MCF 10A (cell line): Measurements from ENCODE around the gene DLEC1. TPM values are rescaled to one million over a fixed set of nuclear protein-coding genes. Genes with fewer than 3 reads are reported as not detected.

ENCODE experiments used
- BruUV-seq: library from RNA; stranded (reverse); fragments of 400-500 nt; replicated peaks from 2 replicates; lab custom pipeline; 2021; lab: Mats Ljungman, UMichigan
- CTCF ChIA-PET: fragments of 300-600 bp; sonication (Branson Sonifier 250); formaldehyde crosslinking; extraction: SDS; loops from one replicate; lab custom pipeline; 2021; ENCODE audit warnings: antibody characterized with exemption, inconsistent platforms; lab: Yijun Ruan, JAX
- POLR2A ChIA-PET: fragments of 300-600, 350-650 bp; sonication (Branson Sonifier 250); formaldehyde crosslinking; extraction: SDS; loops from one replicate; lab custom pipeline; 2020; ENCODE audit warnings: antibody characterized with exemption, inconsistent platforms; lab: Yijun Ruan, JAX
- DNase-seq: peaks from one replicate; pipeline ENCODE4 v3.0.0-alpha.2; 2018; ENCODE audit not compliant: unreplicated experiment
- H3K27ac Mint-ChIP-seq: one replicate; pipeline ENCODE4 v1.8.0; 2022; ENCODE audit warnings: mild to moderate bottlenecking, low read depth, mixed read lengths; ENCODE audit not compliant: unreplicated experiment
- H3K27me3 Mint-ChIP-seq: one replicate; pipeline ENCODE4 v1.8.0; 2022; ENCODE audit warnings: mixed read lengths; ENCODE audit not compliant: insufficient read depth, unreplicated experiment
- H3K36me3 Mint-ChIP-seq: one replicate; pipeline ENCODE4 v1.8.0; 2022; ENCODE audit warnings: mild to moderate bottlenecking, moderate library complexity, mixed read lengths; ENCODE audit not compliant: insufficient read depth, unreplicated experiment
- H3K4me1 Mint-ChIP-seq: one replicate; pipeline ENCODE4 v1.8.0; 2022; ENCODE audit warnings: mixed read lengths; ENCODE audit not compliant: insufficient read depth, unreplicated experiment
- H3K4me3 Mint-ChIP-seq: one replicate; pipeline ENCODE4 v1.8.0; 2022; ENCODE audit warnings: mild to moderate bottlenecking, moderate library complexity, mixed read lengths; ENCODE audit not compliant: unreplicated experiment
- H3K9me3 Mint-ChIP-seq: one replicate; pipeline ENCODE4 v1.8.0; 2022; ENCODE audit warnings: mixed read lengths; ENCODE audit not compliant: unreplicated experiment
- CTCF ChIP-seq: fragments of 200-600 bp; IDR thresholded peaks from one replicate; pipeline ENCODE4 v1.8.0; 2022; ENCODE audit warnings: antibody characterized with exemption, mild to moderate bottlenecking; ENCODE audit not compliant: unreplicated experiment
- intact Hi-C: fragments of 100-400 bp; cut with micrococcal nuclease; formaldehyde crosslinking; loops from 2 replicates; pipeline ENCODE4 v1.14.1; 2022
- total RNA-seq: library from RNA; stranded (reverse); gene quantifications from 2 replicates; pipeline ENCODE4 v1.2.3, GENCODE V29; 2022

Gene DLEC1
- total RNA-seq, 1 experiment from 2014 or later: 1.3 TPM

- ChIA-PET CTCF (interaction anchor here (1.2 to 1.7 kb wide), 3 partner anchors 8 to 106 kb away, joined by 3 to 8 read pairs (median 4); no protein-coding TSS in a partner anchor), POLR2A (no interaction called here)
- intact Hi-C loops: no loop called here
- Mint-ChIP-seq H3K27me3 (no peaks in the 10 kb centered on the region), H3K9me3 (peaks cover 9% of the 10 kb centered on the region), H3K27ac (no peak overlapping the region), H3K4me3 (no peak overlapping the region), H3K36me3 (no peaks in the 10 kb centered on the region), H3K4me1 (no peaks in the 10 kb centered on the region)
- no TSS peak for BruUV-seq
- no peak for DNase-seq
- no peak for TF ChIP-seq CTCF
Observed at GRCh38 chr3:38109580-38110313, 70.7 kb downstream of the DLEC1 start.

GRCh38 chr3:38110314-38111050 is 71.5 kb downstream of the DLEC1 start:
- intact Hi-C loops: no loop called here
- ChIA-PET POLR2A (no interaction called here), CTCF (interaction anchor here (0.5 to 1.5 kb wide), 2 partner anchors 31 to 107 kb away, joined by 3 to 4 read pairs; no protein-coding TSS in a partner anchor)

GRCh38 chr3:38111201-38111600 is 72.2 kb downstream of the DLEC1 start:
- CTCF ChIA-PET: interaction anchor here (0.5 to 0.6 kb wide), 3 partner anchors 31 to 845 kb away, joined by 3 to 5 read pairs (median 3); no protein-coding TSS in a partner anchor
- TF ChIP-seq CTCF: no peak
- peaks cover 12% of the 10 kb centered on the region for H3K27me3 Mint-ChIP-seq
- no peak for DNase-seq
- BruUV-seq: no TSS peak
- no peaks in the 10 kb centered on the region for H3K36me3 Mint-ChIP-seq
- no peak overlapping the region for H3K4me3 Mint-ChIP-seq
- no peaks in the 10 kb centered on the region for H3K4me1 Mint-ChIP-seq
- POLR2A ChIA-PET: interaction anchor here (0.6 kb wide), 1 partner anchor 100 kb away, joined by 3 read pairs; no protein-coding TSS in a partner anchor
- H3K27ac Mint-ChIP-seq: no peak overlapping the region
- intact Hi-C loops: no loop called here
- no peaks in the 10 kb centered on the region for H3K9me3 Mint-ChIP-seq

More at GRCh38 chr3:38110314-38111050, 71.5 kb downstream of the DLEC1 start:
- peaks cover 7% of the 10 kb centered on the region for H3K27me3 Mint-ChIP-seq
- peaks cover 5% of the 10 kb centered on the region for H3K9me3 Mint-ChIP-seq
- no TSS peak for BruUV-seq
- no peak for TF ChIP-seq CTCF
- H3K4me1 Mint-ChIP-seq: no peaks in the 10 kb centered on the region
- no peak for DNase-seq
- H3K27ac Mint-ChIP-seq: no peak overlapping the region
- no peak overlapping the region for H3K4me3 Mint-ChIP-seq
- no peaks in the 10 kb centered on the region for H3K36me3 Mint-ChIP-seq
